Spleen (tissue), 7 donors: Measurements from ENCODE around the gene RBM17.

Experiments
- POLR2A ChIP-seq, 3 donors: fragments of 450-650 bp; IDR thresholded peaks; one replicate each; pipeline ENCODE4 v1.5.1; 2017; ENCODE audit warnings: antibody characterized with exemption in 3 of 3, mild to moderate bottlenecking in 1 of 3
- TF ChIP-seq, protein P1 (sequence below), 11 experiments: fragments of 200-600 bp in 7 of 11; fragments of 450-650 bp in 4 of 11; sonication (generic) in 4 of 11; IDR thresholded peaks in 8 of 11; conservative IDR thresholded peaks in 3 of 11; 1 replicate in 7 of 11; 2 replicates in 4 of 11; pipeline versions ENCODE4 v1.4.0 to v1.8.0; 2016 to 2021; ENCODE audit warnings: antibody characterized with exemption in 11 of 11, inconsistent platforms in 4 of 11, mild to moderate bottlenecking in 1 of 11
- donor health status: DM: no; HTN: no; CAD: no; lungs with moderate emphysema.
- donor health status: DM: no; HTN: no; CAD: no.
- donor health status: DM: no; HTN: no; CAD: no.

DNA sequence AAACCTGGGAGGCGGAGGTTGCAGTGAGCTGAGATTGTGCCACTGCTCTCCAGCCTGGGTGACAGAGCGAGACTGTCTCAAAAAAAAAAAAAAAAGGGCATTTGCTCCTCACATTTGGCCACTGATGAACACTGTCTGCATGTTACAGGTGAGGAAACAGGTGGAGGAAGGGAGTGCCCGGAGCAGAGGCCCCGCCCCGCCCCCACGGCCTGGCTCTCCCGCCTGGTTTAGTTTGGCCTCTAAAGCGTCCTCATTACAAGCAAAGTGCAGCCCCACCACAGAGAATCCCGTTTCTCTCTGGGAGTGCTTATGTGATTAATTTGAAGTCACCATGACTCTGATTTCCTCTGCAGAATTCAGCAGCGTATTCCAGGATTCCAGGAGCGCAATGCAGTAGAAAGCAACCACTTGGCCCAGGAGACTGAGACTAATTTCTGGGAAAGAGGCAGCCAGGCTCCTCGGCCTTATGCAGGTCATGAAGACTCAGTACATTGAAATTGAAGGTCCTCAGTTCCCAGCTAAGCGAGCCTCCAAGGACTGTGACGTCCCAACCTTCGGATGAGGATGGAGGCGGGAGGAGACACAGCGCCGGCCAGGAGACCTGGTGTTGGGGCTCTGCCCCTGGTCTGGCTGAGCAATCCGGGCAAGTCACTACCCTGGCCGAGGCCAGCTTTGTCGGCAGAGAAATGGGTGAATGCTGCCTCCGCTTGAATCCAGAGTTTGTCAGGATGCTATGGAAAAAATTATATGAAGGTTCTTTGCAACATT lies 44.7 kb downstream of the RBM17 start:
- TF ChIP-seq, protein P1, sequence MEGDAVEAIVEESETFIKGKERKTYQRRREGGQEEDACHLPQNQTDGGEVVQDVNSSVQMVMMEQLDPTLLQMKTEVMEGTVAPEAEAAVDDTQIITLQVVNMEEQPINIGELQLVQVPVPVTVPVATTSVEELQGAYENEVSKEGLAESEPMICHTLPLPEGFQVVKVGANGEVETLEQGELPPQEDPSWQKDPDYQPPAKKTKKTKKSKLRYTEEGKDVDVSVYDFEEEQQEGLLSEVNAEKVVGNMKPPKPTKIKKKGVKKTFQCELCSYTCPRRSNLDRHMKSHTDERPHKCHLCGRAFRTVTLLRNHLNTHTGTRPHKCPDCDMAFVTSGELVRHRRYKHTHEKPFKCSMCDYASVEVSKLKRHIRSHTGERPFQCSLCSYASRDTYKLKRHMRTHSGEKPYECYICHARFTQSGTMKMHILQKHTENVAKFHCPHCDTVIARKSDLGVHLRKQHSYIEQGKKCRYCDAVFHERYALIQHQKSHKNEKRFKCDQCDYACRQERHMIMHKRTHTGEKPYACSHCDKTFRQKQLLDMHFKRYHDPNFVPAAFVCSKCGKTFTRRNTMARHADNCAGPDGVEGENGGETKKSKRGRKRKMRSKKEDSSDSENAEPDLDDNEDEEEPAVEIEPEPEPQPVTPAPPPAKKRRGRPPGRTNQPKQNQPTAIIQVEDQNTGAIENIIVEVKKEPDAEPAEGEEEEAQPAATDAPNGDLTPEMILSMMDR (IDR thresholded peaks at IDR 0.05 in 8 of 11, conservative IDR thresholded peaks at IDR 0.05 in 3 of 11) = no peak
- TF ChIP-seq POLR2A (IDR thresholded peaks at IDR 0.05) = no peak
